GM15510 (cell line): ENCODE measurements around the gene GTSE1.

Experiments used
- POLR2A ChIP-seq: IDR thresholded peaks from 3 replicates; pipeline ENCODE4 v1.6.1; 2011; ENCODE audit warnings: borderline replicate concordance; ENCODE audit not compliant: insufficient read length; ENCODE audit errors: extremely low read depth

GTSE1 gene, protein sequence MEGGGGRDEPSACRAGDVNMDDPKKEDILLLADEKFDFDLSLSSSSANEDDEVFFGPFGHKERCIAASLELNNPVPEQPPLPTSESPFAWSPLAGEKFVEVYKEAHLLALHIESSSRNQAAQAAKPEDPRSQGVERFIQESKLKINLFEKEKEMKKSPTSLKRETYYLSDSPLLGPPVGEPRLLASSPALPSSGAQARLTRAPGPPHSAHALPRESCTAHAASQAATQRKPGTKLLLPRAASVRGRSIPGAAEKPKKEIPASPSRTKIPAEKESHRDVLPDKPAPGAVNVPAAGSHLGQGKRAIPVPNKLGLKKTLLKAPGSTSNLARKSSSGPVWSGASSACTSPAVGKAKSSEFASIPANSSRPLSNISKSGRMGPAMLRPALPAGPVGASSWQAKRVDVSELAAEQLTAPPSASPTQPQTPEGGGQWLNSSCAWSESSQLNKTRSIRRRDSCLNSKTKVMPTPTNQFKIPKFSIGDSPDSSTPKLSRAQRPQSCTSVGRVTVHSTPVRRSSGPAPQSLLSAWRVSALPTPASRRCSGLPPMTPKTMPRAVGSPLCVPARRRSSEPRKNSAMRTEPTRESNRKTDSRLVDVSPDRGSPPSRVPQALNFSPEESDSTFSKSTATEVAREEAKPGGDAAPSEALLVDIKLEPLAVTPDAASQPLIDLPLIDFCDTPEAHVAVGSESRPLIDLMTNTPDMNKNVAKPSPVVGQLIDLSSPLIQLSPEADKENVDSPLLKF

DNA sequence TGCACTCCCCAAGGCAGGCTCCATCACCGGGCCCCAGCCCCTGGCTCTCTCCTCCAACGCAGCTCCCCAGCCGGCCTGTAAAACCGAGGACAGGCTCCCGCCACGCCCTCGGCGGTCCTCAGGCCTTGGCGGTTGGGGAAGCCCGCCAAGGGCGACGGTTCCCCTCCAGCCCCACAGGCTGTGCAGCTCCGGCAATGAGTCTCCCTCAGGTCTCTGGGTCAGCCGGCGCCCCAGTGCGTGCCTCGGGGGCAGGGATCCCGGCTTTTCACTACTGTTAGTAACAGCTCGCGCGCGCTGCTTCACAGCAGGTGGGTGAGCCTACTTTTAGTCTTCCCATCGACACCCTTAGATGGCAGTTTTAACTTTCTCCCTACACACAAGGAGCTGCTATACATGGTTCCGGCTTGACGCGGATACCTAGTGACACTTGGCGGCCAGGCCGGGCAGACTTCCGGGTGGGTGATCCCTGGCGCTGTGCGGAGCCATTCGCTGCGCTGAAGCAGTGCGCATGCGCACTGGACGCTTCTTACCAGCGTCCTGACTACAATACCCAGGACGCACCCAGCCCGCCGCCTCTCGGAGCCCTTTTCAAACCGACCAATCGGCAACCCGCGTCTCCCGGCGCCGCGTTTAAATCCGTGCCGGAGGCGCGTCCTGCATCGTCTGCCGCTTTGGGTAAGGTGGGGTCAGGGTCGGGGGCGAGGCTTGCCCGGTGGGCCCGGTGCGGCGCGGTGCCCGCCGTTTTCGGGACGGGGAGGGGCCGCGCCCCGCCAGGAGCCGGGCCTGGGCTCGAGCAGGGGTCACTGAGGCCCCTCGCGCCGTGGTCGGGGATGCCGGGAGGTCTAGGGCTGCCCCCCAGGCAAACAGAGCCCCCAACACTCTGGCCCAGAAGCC, at the start of gene GTSE1:
Gene GTSE1, plus strand, starts transcription at position 614 of the 894 bp plus-strand sequence. CDS start 531 bp downstream, outside the sequence.
- TF ChIP-seq POLR2A: peak; percentile 74

DNA sequence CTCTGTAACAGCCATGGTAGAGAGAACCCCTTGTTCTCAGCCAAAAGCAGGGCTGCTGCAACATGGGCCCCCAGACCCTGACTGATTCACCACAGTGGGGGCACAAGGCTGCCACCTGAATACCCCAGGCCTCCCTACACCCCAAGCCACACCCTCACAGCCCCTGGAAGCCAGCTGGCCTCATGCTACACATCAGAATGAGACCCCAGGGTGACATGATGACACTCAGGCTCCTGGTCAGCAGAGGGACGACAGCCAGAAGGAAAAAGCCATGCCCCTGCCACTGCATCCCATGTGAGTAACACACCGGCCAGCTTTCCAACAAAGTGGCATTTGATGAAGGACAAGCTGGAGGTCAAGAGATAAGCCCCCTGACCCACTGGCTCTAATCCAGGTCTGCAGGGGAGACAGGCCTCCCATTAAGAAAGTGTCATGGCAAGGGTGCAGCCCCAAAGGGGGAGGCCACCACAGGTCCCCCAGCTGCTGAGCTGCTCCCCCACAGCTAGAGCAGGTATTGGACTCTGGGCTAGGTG, 49.2 kb upstream of the GTSE1 start:
- no peak for TF ChIP-seq POLR2A

DNA sequence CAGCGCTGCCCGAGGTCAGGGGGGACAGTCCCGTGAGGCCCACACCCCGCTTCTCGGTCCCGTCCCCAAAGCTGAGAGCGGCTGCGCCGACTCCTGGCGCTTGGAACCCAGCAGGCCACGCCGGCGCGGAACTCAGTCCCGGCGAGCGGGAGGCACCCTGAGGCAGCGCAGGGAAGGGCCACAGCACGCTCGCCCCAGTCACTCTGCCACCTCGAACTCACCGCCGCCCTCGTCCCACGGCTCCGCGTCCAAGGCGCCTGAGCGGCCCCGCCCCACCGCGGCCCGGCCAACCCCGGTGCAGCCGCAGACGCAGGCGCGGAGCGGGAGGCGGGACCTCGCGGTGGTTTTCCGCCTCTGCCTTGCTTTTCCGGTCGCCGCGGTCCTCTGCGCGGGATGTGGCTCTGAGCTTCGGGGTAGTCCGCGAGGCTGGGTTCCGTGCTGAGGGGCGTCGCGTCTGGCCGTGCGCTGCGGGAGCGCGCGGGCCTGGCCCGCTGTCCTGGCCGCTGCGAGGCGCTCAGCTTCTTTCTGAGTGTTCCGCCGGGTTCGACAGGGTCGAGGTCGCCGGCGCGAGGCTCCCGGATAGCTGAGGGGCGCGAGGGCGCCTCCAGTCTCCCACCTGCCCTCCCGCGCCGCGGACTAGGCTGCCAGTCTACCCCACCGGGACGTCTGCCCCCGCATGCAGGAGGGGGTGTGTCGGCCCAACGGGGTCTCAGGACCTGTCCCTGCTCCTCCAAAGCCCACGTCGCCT, 46.5 kb upstream of the GTSE1 start, which contains the start of gene CDPF1:
Gene CDPF1, minus strand, starts transcription at position 259 of the 748 bp plus-strand sequence. CDS start 2,009 bp downstream, outside the sequence.
- TF ChIP-seq POLR2A: peak; percentile 91

DNA sequence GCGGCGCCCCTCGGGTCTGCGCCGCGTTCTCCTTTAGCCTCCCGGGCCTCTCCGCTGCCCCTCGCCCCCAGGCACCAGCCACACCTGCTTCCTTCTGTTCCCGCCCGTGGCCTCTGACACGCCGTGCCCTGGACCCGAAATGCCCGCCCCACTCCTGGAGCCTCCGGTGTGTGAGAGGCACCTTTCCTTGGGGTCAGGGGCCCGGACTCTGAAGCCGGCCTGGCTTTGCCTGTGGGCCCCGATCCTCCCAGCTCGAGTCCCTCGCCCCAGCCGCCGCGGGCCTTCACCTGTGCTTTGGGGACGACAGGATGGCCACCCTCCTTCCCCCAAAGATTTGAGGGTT, 45.9 kb upstream of the GTSE1 start:
- TF ChIP-seq POLR2A: no peak

DNA sequence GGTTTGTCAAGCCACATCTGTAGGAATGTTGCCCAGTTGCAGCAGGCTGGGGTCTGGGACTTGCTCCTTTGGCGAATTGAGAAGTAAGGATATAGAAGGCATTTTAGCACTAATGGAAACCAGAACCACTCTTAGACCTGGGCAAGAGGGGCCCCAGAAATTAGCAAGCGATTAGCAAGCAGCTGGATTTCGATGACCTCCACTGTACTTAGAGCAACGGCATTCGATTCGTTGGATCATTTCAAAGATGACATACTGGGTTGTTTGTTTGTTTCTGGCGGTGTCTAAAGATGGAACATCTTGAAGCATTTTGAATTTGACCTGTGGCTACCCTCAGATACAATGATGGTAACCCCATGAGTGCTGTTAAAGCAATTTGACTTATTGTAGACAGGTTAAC, 45.4 kb upstream of the GTSE1 start:
- TF ChIP-seq POLR2A: no peak

DNA sequence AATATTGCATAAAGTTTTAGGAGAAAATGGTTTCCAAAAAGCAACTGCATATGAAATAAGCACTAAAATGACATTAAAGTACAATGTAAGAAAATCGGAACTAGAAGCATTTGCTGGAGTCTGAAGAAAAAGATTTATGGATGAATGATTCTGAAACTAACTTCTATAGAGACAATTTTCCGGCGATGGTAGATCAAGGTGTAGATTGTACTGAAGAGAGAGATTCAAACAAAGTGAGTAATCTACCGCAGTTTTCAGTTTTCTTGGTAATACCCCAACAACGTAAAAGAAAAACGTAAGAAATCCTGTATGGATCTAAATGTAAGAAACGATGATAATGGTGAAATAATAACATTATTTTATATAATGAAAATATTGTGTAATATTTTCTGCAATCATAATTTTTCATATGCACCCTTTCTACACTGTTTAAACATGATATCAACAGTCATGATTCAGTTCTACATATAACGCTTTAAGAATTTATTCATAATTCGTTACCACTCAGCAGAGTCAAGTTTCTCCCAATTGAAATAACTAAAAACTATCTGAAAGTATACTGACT, 44.8 kb upstream of the GTSE1 start:
- TF ChIP-seq POLR2A: no peak

DNA sequence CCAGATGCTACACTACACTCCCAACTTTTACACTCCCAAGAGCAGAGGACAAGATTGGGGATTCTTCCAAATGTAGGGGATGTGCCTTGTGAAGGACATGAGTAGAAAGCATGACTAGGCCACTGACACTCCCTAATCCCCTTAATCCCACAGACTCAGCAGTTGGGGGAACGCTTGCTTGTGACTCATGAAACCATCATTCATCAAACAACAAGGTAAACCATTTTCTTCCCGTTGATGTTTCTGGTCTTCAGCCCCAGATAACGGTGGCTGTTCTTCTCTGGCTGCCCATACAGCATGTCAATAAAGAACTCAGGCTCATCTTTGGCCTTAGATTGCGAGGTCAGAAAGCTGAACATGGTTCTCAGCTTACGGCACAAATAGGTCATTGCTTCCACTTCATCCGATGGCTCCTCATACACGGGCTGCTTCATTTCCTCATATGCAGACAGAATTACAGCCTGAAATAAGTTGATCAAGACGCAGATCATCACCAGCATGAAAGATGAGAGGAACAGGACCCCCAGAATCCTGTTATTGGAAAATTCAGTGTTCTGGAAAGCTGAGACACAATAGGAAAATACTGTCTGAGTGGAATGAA, 40.2 kb upstream of the GTSE1 start:
- no peak for TF ChIP-seq POLR2A

DNA sequence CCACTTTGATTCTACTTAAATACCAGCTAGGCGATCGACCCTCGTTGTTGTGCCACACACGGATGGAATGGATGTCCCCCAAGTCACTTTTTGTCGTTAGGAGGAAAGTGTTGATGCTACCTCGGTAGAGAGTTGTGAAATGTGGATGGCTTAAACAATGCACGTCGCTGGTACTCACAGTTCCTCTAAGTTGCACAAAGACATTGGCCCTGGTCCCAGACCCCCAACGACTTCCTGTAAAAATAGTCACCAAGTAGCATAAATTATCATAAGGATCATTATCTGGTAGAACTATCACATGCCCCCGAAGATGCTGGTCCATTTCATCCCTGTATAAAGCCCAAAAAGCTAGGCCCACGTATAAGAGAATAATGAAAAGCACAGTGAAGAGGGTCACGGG, 37.3 kb upstream of the GTSE1 start:
- TF ChIP-seq POLR2A: no peak

DNA sequence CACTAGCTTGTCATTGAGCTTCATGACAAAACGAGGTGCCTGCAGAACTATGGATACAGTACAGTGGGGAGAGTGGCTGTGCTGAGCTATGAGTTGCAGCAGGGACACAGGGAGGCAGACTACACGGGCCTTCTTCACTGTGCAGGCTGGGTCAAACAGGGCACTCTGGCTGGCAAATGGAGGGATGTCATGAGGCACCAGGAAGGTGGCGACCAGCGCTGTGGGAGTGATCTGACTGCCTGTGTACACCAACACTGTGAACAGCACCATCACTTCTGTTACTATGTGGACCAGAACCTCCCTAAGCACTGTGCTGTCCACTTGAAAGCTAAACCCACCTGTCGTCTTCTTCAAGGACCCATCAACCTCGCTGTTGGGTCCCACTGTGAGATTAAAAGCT, 36.6 kb upstream of the GTSE1 start:
- TF ChIP-seq POLR2A: no peak

DNA sequence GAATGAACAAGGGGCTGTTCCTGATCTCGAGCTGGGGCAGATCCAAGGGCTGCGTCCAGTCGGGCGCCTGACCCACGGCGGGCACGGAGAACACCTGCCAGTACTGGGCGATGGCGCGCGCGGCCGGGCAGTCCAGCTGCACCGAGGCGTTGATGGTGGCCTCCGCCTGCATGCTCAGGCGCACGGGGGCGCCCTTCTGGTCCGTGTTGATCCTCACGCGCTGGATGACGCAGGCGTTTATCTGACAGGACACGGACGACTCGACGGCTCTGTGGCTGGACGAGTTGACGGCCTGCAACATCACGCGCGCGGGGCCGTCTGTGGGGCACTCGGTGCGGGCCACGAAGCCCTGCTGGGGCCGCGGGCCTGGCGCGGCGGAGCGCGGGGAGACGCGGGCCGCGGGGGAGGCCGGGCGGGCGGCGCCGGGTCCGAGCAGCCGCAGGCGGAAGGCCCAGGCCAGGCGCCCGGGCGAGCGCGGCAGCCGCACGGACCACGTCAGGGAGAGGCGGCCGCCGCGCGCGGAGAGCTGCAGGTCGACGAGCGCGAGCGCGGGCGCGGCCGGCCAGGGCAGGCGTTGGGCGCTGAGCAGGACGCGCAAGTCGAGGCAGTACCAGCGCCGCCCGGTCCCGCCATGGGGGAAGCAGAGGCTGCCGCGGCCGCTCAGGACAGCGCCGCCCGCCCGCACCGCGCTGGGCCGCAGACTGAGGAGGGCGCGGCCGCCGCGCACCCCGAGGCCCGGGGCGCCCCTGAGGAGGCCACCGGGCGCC, 34.0 kb upstream of the GTSE1 start:
- no peak for TF ChIP-seq POLR2A

DNA sequence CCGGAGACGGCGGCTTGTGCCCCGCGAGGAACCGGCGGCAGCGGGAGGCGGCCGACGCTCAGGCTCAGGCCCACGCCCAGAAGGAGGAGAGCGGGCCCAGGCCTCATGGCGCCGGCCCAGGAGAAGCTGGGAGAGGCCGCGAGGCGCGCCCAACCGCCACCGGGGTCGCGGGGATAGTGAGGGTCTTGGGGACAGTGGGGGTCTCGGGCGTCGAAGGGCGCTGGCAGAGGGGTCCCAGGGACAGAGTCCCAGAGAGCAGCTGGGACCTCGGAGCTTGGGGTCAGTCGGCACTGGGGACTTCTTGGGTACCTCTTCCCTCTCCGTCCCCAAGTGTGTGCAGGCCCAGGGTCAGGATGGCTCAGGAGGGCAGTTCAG, 33.5 kb upstream of the GTSE1 start, which contains the start of gene PKDREJ:
Gene PKDREJ, minus strand, starts transcription at position 128 of the 375 bp plus-strand sequence. Its CDS starts 21 bp downstream, at position 107.
- TF ChIP-seq POLR2A: no peak
